Measurements from ENCODE around the gene CMSS1.

- TF ChIP-seq CTCF (IDR thresholded peaks at IDR 0.05) (no peak), POLR2A (IDR thresholded peaks at IDR 0.05) (no peak), EP300 (IDR thresholded peaks at IDR 0.05) (no peak)
Measured at GRCh38 chr3:99972380-99973104, 154.9 kb downstream of the CMSS1 start.
